Caco-2 (cell line): ENCODE results near the gene DNMT3A. TPM values are rescaled to one million over a fixed set of nuclear protein-coding genes. Genes with fewer than 3 reads are reported as not detected.

ENCODE experiments used
- BruUV-seq: library from RNA; stranded (reverse); fragments of 400-500 nt; replicated peaks from 2 replicates; lab custom pipeline; 2021; lab: Mats Ljungman, UMichigan
- CTCF ChIA-PET: fragments of 300-600 bp; sonication (Branson Sonifier 250); formaldehyde crosslinking; loops from one replicate; lab custom pipeline; 2022; ENCODE audit warnings: antibody characterized with exemption; lab: Charles Lee
- POLR2A ChIA-PET: fragments of 300-600 bp; sonication (Branson Sonifier 250); formaldehyde crosslinking; loops from one replicate; lab custom pipeline; 2022; ENCODE audit warnings: antibody characterized with exemption; lab: Charles Lee
- DNase-seq, 2 experiments: peaks; one replicate each; pipeline versions ENCODE4 v3.0.0 to v3.0.0-alpha.2; 2020 to 2022
- H3K27me3 ChIP-seq: replicated peaks from 2 replicates; pipeline ENCODE4 v1.6.0; 2011; ENCODE audit warnings: low read length; ENCODE audit not compliant: control insufficient read depth, insufficient read depth
- H3K36me3 ChIP-seq: 2 replicates; pipeline ENCODE4 v1.5.1; 2011; ENCODE audit warnings: low read length; ENCODE audit not compliant: control insufficient read depth, insufficient read depth
- H3K4me1 ChIP-seq: fragments of 250-450 bp; sonication (Bioruptor Pico); 2 replicates; pipeline ENCODE4 v1.5.1; 2020; ENCODE audit warnings: mild to moderate bottlenecking
- H3K4me3 ChIP-seq: 2 replicates; pipeline ENCODE4 v1.5.1; 2011; ENCODE audit warnings: low read depth, mild to moderate bottlenecking, control low read depth, low read length
- H3K9me3 ChIP-seq: fragments of 250-450 bp; sonication (Bioruptor Pico); 2 replicates; pipeline ENCODE4 v1.5.1; 2020; ENCODE audit warnings: mild to moderate bottlenecking, moderate library complexity
- H3K27ac Mint-ChIP-seq: one replicate; pipeline ENCODE4 v1.8.0; 2022; ENCODE audit warnings: mixed read lengths; ENCODE audit not compliant: unreplicated experiment
- H3K27me3 Mint-ChIP-seq: one replicate; pipeline ENCODE4 v1.8.0; 2022; ENCODE audit warnings: mixed read lengths; ENCODE audit not compliant: insufficient read depth, unreplicated experiment
- H3K36me3 Mint-ChIP-seq: one replicate; pipeline ENCODE4 v1.8.0; 2022; ENCODE audit warnings: mild to moderate bottlenecking, mixed read lengths; ENCODE audit not compliant: insufficient read depth, unreplicated experiment
- H3K4me1 Mint-ChIP-seq: one replicate; pipeline ENCODE4 v1.8.0; 2022; ENCODE audit warnings: low read depth, mixed read lengths; ENCODE audit not compliant: unreplicated experiment
- H3K4me3 Mint-ChIP-seq: one replicate; pipeline ENCODE4 v1.8.0; 2022; ENCODE audit warnings: mild to moderate bottlenecking, moderate library complexity, mixed read lengths; ENCODE audit not compliant: unreplicated experiment
- H3K9me3 Mint-ChIP-seq: one replicate; pipeline ENCODE4 v1.8.0; 2022; ENCODE audit warnings: mixed read lengths; ENCODE audit not compliant: unreplicated experiment
- CTCF ChIP-seq, 2 experiments: fragments of 200-600 bp in 1 of 2; IDR thresholded peaks; 1 replicate in 1 of 2; 2 replicates in 1 of 2; pipeline versions ENCODE4 v1.5.1 to v1.8.0; 2011 to 2022; ENCODE audit warnings: antibody characterized with exemption in 1 of 2, control low read depth in 1 of 2, inconsistent platforms in 1 of 2, low read depth in 1 of 2, low read length in 1 of 2, mild to moderate bottlenecking in 1 of 2, moderate library complexity in 1 of 2; ENCODE audit not compliant: insufficient read depth in 1 of 2, severe bottlenecking in 1 of 2, unreplicated experiment in 1 of 2
- intact Hi-C: fragments of 100-400 bp; cut with micrococcal nuclease; formaldehyde crosslinking; loops from one replicate; pipeline ENCODE4 v1.10.0; 2022; ENCODE audit not compliant: unreplicated experiment
- total RNA-seq: library from RNA; stranded (reverse); gene quantifications from 2 replicates; pipeline ENCODE4 v1.2.3, GENCODE V29; 2022

Gene DNMT3A
- total RNA-seq, 1 experiment from 2014 or later = 72.2 TPM

- ChIA-PET CTCF (interaction anchor here (0.8 kb wide), 1 partner anchor 19 kb away, joined by 3 read pairs; no protein-coding TSS in a partner anchor), POLR2A (no interaction called here)
- Mint-ChIP-seq H3K27ac (no peak overlapping the region), H3K36me3 (no peaks in the 10 kb centered on the region), H3K9me3 (no peaks in the 10 kb centered on the region), H3K4me1 (no peaks in the 10 kb centered on the region), H3K27me3 (no peaks in the 10 kb centered on the region), H3K4me3 (no peak overlapping the region)
- Histone ChIP-seq H3K27me3 (no peaks in the 10 kb centered on the region), H3K36me3 (no peaks in the 10 kb centered on the region), H3K9me3 (no peaks in the 10 kb centered on the region), H3K4me3 (no peak overlapping the region), H3K4me1 (no peaks in the 10 kb centered on the region)
- intact Hi-C loops = no loop called here
- no peak for TF ChIP-seq CTCF (IDR thresholded peaks at IDR 0.05; ENCODE audit: insufficient read depth in 1 of 2, low read depth in 1 of 2, low read length in 1 of 2, severe bottlenecking in 1 of 2, unreplicated experiment in 1 of 2)
- no peak for DNase-seq
- no TSS peak for BruUV-seq
Measured at GRCh38 chr2:25358249-25358815, 16.6 kb upstream of the DNMT3A start.

GRCh38 chr2:25356088-25356487 is 14.4 kb upstream of the DNMT3A start:
- Histone ChIP-seq H3K4me1 (no peaks in the 10 kb centered on the region), H3K36me3 (no peaks in the 10 kb centered on the region), H3K4me3 (no peak overlapping the region), H3K9me3 (no peaks in the 10 kb centered on the region), H3K27me3 (no peaks in the 10 kb centered on the region)
- Mint-ChIP-seq H3K4me1 (no peaks in the 10 kb centered on the region), H3K27me3 (no peaks in the 10 kb centered on the region), H3K9me3 (no peaks in the 10 kb centered on the region), H3K4me3 (no peak overlapping the region), H3K36me3 (no peaks in the 10 kb centered on the region), H3K27ac (no peak overlapping the region)
- CTCF ChIA-PET = no interaction called here
- no TSS peak for BruUV-seq
- POLR2A ChIA-PET = no interaction called here
- no peak for DNase-seq
- intact Hi-C loops = no loop called here
- TF ChIP-seq CTCF (IDR thresholded peaks at IDR 0.05; ENCODE audit: insufficient read depth in 1 of 2, low read depth in 1 of 2, low read length in 1 of 2, severe bottlenecking in 1 of 2, unreplicated experiment in 1 of 2) = no peak

GRCh38 chr2:25355270-25355669 is 13.5 kb upstream of the DNMT3A start:
- Mint-ChIP-seq H3K4me3 (no peak overlapping the region), H3K36me3 (no peaks in the 10 kb centered on the region), H3K9me3 (no peaks in the 10 kb centered on the region), H3K27ac (no peak overlapping the region), H3K4me1 (no peaks in the 10 kb centered on the region), H3K27me3 (no peaks in the 10 kb centered on the region)
- TF ChIP-seq CTCF (IDR thresholded peaks at IDR 0.05; ENCODE audit: insufficient read depth in 1 of 2, low read depth in 1 of 2, low read length in 1 of 2, severe bottlenecking in 1 of 2, unreplicated experiment in 1 of 2) = no peak
- CTCF ChIA-PET = no interaction called here
- Histone ChIP-seq H3K36me3 (no peaks in the 10 kb centered on the region), H3K4me1 (no peaks in the 10 kb centered on the region), H3K27me3 (no peaks in the 10 kb centered on the region), H3K4me3 (no peak overlapping the region), H3K9me3 (no peaks in the 10 kb centered on the region)
- POLR2A ChIA-PET = no interaction called here
- no peak for DNase-seq
- BruUV-seq = no TSS peak
- intact Hi-C loops = no loop called here
